KMS-11 (cell line): ENCODE measurements around the gene DMBX1.

Experiments used
- H2AFZ ChIP-seq: fragments of 200-600 bp; sonication (generic); 2 replicates; pipeline ENCODE4 v1.6.1; 2016; ENCODE audit warnings: antibody characterized with exemption, mixed run types, low read depth
- H3K27ac ChIP-seq: fragments of 200-600 bp; sonication (generic); 2 replicates; pipeline ENCODE4 v1.6.1; 2016; ENCODE audit warnings: mild to moderate bottlenecking, mixed run types
- H3K27me3 ChIP-seq: fragments of 200-600 bp; sonication (generic); 2 replicates; pipeline ENCODE4 v1.6.1; 2017; ENCODE audit warnings: mild to moderate bottlenecking, low read depth, mixed run types, moderate library complexity; ENCODE audit not compliant: insufficient read depth
- H3K36me3 ChIP-seq: fragments of 200-600 bp; sonication (generic); 2 replicates; pipeline ENCODE4 v1.6.1; 2017; ENCODE audit warnings: mild to moderate bottlenecking, mixed run types; ENCODE audit not compliant: insufficient read depth
- H3K4me1 ChIP-seq: fragments of 200-600 bp; sonication (generic); 2 replicates; pipeline ENCODE4 v1.6.1; 2016; ENCODE audit warnings: mild to moderate bottlenecking, low read depth, mixed run types; ENCODE audit not compliant: poor library complexity, severe bottlenecking
- H3K4me2 ChIP-seq: fragments of 200-600 bp; sonication (generic); 2 replicates; pipeline ENCODE4 v1.7.0; 2016; ENCODE audit warnings: mild to moderate bottlenecking, mixed run types
- H3K4me3 ChIP-seq: fragments of 200-600 bp; sonication (generic); IDR thresholded peaks from 2 replicates; pipeline ENCODE4 v1.6.1; 2017; ENCODE audit warnings: low read depth, low read length, mixed read lengths; ENCODE audit not compliant: insufficient read depth
- H3K79me2 ChIP-seq: fragments of 200-600 bp; sonication (generic); 2 replicates; pipeline ENCODE4 v1.6.1; 2016; ENCODE audit warnings: low read depth, mixed run types; ENCODE audit not compliant: insufficient read depth
- H3K9ac ChIP-seq: fragments of 200-600 bp; sonication (generic); 2 replicates; pipeline ENCODE4 v1.6.1; 2016; ENCODE audit warnings: mild to moderate bottlenecking, mixed run types
- H4K20me1 ChIP-seq: fragments of 200-600 bp; sonication (generic); 2 replicates; pipeline ENCODE4 v1.6.1; 2016; ENCODE audit warnings: mild to moderate bottlenecking, mixed run types; ENCODE audit not compliant: insufficient read depth
- TF ChIP-seq, protein P1 (sequence below): fragments of 200-600 bp; sonication (generic); conservative IDR thresholded peaks from 2 replicates; pipeline ENCODE4 v1.6.1; 2017; ENCODE audit warnings: low read depth, mild to moderate bottlenecking, antibody characterized with exemption, low read length, moderate library complexity, mixed read lengths

Gene DMBX1

DNA sequence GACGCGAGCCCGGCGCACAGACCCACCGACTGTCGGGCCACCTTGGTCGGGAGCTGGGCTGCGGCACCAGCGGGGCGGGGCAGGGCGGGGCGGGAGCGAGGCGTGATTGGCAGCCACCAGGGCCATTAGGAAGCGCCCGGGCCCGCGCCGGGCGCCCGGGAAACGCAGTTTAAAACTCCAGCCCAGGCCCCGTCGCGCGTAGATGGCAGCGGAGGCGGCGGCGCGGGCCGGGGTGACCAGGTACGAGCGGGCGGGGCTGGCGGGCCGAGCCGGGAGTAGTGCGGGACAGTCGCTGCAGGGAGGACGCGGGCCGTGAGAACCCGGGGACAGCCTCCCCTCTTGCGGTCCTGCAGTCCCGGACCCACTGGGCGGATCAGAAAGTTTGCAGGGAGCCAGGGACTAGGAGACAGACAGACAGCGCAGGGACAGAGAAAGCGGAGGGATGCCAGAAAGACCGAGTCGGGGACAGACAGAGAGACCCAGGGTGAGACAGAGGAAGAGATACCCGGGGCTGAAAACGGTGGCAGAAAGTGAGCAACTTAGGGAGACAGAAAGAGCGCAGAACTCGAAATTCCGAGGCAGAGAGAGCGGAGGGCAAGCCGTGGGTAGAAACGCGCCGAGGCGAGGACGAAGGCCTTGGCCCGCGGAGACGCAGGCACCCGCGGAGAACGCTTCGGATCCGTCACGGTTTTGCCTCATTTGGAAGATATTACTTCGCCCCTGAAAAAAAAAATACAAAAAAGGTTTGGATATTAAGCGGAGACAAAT lies at the start of gene DMBX1:
Gene DMBX1, plus strand, starts transcription at position 199 of the 768 bp plus-strand sequence. CDS start 17,175 bp downstream, outside the sequence.
- H3K27me3 ChIP-seq = peaks cover 42% of the 10 kb centered on the region
- TF ChIP-seq, protein P1, sequence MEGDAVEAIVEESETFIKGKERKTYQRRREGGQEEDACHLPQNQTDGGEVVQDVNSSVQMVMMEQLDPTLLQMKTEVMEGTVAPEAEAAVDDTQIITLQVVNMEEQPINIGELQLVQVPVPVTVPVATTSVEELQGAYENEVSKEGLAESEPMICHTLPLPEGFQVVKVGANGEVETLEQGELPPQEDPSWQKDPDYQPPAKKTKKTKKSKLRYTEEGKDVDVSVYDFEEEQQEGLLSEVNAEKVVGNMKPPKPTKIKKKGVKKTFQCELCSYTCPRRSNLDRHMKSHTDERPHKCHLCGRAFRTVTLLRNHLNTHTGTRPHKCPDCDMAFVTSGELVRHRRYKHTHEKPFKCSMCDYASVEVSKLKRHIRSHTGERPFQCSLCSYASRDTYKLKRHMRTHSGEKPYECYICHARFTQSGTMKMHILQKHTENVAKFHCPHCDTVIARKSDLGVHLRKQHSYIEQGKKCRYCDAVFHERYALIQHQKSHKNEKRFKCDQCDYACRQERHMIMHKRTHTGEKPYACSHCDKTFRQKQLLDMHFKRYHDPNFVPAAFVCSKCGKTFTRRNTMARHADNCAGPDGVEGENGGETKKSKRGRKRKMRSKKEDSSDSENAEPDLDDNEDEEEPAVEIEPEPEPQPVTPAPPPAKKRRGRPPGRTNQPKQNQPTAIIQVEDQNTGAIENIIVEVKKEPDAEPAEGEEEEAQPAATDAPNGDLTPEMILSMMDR = no peak
- H2AFZ ChIP-seq = peak within 1 kb of the TSS; percentile 59; the same call in 1 of the 2 replicates
- H3K4me1 ChIP-seq = no peaks in the 10 kb centered on the region
- no peak within 1 kb of the TSS for H3K9ac ChIP-seq
- peak within 1 kb of the TSS; percentile 42; the same call in 1 of the 2 replicates for H3K4me2 ChIP-seq
- no peaks in the 10 kb centered on the region for H3K79me2 ChIP-seq
- no peaks in the 10 kb centered on the region for H4K20me1 ChIP-seq
- H3K4me3 ChIP-seq = no peak within 1 kb of the TSS
- no peak within 1 kb of the TSS for H3K27ac ChIP-seq
- no peaks in the 10 kb centered on the region for H3K36me3 ChIP-seq

DNA sequence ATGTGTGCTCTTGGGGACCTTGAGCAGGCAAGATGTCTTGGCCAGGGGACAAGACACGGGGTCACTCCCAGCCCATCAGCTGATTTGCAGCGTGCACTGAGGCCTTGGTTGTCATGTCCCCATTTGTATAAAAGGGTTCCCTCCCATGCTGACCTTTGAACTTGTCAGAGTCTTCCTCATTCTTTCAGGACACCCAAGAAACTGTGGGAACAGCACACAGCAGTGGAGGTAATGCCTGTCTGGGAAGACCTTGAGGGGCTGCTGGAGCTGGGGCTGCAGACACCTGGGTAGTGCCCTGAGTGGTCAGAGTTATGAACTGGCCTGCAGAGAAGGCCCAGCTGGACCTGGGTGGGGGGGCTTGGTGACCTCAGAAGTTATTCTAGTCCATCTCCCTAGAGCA lies 49.2 kb upstream of the DMBX1 start:
- TF ChIP-seq, protein P1 = no peak
- Histone ChIP-seq H3K4me1 (no peaks in the 10 kb centered on the region), H4K20me1 (no peaks in the 10 kb centered on the region), H3K4me2 (no peak overlapping the region), H3K9ac (no peak overlapping the region), H2AFZ (no peak overlapping the region), H3K27ac (no peak overlapping the region), H3K36me3 (no peaks in the 10 kb centered on the region), H3K27me3 (peaks cover 21% of the 10 kb centered on the region; the same call in 1 of the 2 replicates), H3K4me3 (no peak overlapping the region), H3K79me2 (no peaks in the 10 kb centered on the region)

- Histone ChIP-seq H3K27me3 (peaks cover 21% of the 10 kb centered on the region; the same call in 1 of the 2 replicates), H3K36me3 (no peaks in the 10 kb centered on the region), H3K4me3 (no peak overlapping the region), H3K27ac (no peak overlapping the region), H3K4me2 (no peak overlapping the region), H3K79me2 (no peaks in the 10 kb centered on the region), H2AFZ (peak overlapping the region; percentile 34; the same call in 1 of the 2 replicates), H4K20me1 (no peaks in the 10 kb centered on the region), H3K4me1 (no peaks in the 10 kb centered on the region), H3K9ac (no peak overlapping the region)
- TF ChIP-seq, protein P1 = peak; percentile 91
Observed at GRCh38 chr1:46442317-46443161, 47.1 kb upstream of the DMBX1 start.

- peaks cover 23% of the 10 kb centered on the region; the same call in 1 of the 2 replicates for H3K27me3 ChIP-seq
Observed at GRCh38 chr1:46444466-46444865, 45.2 kb upstream of the DMBX1 start.

More at GRCh38 chr1:46444466-46444865, 45.2 kb upstream of the DMBX1 start:
- Histone ChIP-seq H4K20me1 (no peaks in the 10 kb centered on the region), H3K4me2 (no peak overlapping the region), H3K36me3 (no peaks in the 10 kb centered on the region), H2AFZ (no peak overlapping the region), H3K4me3 (no peak overlapping the region), H3K4me1 (no peaks in the 10 kb centered on the region), H3K79me2 (no peaks in the 10 kb centered on the region), H3K27ac (no peak overlapping the region), H3K9ac (no peak overlapping the region)
- TF ChIP-seq, protein P1 = no peak
